Activated CD8-positive, alpha-beta T cell treated with anti-CD3 and anti-CD28 coated beads, Interleukin-2, amount 10 ng/mL, durations not matched to agents 7 days and 5 days (primary cell): ENCODE data around the gene APBA2. TPM values are rescaled to one million over a fixed set of nuclear protein-coding genes. Genes with fewer than 3 reads are reported as not detected.
"Not testable (repeated sequence)": the region's sequence is repeated elsewhere in the genome, so short reads cannot be mapped to it uniquely, and the experiment has no call there.

Source experiments
- ATAC-seq: fragments of 150-1000 bp; cut with Tn5 transposase; one replicate; pipeline ENCODE4 v1.10.0; 2021; ENCODE audit warnings: moderate library complexity
- CTCF ChIA-PET: fragments of 350-600 bp; sonication (Branson Sonifier 250); formaldehyde crosslinking; loops from one replicate; lab custom pipeline; 2021; ENCODE audit warnings: antibody characterized with exemption; lab: Charles Lee
- POLR2A ChIA-PET: fragments of 350-600 bp; sonication (Branson Sonifier 250); formaldehyde crosslinking; loops from one replicate; lab custom pipeline; 2021; ENCODE audit warnings: antibody characterized with exemption; lab: Charles Lee
- DNase-seq: peaks from one replicate; pipeline ENCODE4 v3.0.0-alpha.2; 2020
- H3K27ac Mint-ChIP-seq: one replicate; pipeline ENCODE4 v1.8.0; 2021; ENCODE audit warnings: mild to moderate bottlenecking, mixed read lengths
- H3K27me3 Mint-ChIP-seq: one replicate; pipeline ENCODE4 v1.8.0; 2021; ENCODE audit warnings: low read depth, mixed read lengths
- H3K36me3 Mint-ChIP-seq: one replicate; pipeline ENCODE4 v1.8.0; 2021; ENCODE audit warnings: low read depth, mixed read lengths
- H3K4me1 Mint-ChIP-seq: one replicate; pipeline ENCODE4 v1.8.0; 2021; ENCODE audit warnings: low read depth, mixed read lengths
- H3K4me3 Mint-ChIP-seq: one replicate; pipeline ENCODE4 v1.8.0; 2021; ENCODE audit warnings: mild to moderate bottlenecking, mixed read lengths
- H3K9me3 Mint-ChIP-seq: one replicate; pipeline ENCODE4 v1.8.0; 2022; ENCODE audit warnings: mixed read lengths; ENCODE audit not compliant: insufficient read depth
- total RNA-seq, 2 experiments: library from RNA; stranded (reverse); gene quantifications; one replicate each; pipeline ENCODE4 v1.2.3, GENCODE V29; 2021

Gene APBA2
- total RNA-seq, 2 experiments from 2014 or later, result 29.5 TPM

DNA sequence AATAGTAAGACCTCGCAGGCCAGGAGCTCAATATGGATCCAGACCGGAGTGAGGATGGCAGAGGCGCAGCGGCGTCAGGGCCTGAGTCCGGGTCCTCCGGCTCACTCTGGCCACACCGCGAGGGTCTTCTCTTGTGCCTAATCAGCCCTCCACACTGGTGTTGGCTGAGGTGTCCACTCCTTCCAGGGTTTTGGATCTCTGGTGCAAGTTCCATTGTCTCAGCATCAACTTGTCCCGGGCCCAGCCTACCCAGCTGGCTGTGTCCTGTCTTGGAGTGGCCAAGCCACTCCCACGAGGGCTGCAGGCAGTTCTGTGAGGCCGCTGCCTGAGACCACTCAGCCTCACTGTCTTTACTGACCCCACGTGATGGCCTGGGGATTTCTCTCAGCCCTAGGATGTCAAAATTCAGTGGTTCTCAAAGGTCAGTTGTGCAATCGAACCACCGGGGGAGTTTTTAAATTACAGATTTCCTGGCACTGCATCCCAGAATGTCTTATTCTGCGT, 24.7 kb upstream of the APBA2 start:
- Mint-ChIP-seq H3K4me3 (no peak overlapping the region), H3K27ac (no peak overlapping the region), H3K36me3 (no peaks in the 10 kb centered on the region), H3K9me3 (no peaks in the 10 kb centered on the region), H3K27me3 (no peaks in the 10 kb centered on the region), H3K4me1 (no peaks in the 10 kb centered on the region)
- ChIA-PET POLR2A (no interaction called here), CTCF (interaction anchor here (0.9 kb wide), 1 partner anchor 241 kb away, joined by 3 read pairs; no protein-coding TSS in a partner anchor)
- ATAC-seq (no peak), DNase-seq (no peak)

DNA sequence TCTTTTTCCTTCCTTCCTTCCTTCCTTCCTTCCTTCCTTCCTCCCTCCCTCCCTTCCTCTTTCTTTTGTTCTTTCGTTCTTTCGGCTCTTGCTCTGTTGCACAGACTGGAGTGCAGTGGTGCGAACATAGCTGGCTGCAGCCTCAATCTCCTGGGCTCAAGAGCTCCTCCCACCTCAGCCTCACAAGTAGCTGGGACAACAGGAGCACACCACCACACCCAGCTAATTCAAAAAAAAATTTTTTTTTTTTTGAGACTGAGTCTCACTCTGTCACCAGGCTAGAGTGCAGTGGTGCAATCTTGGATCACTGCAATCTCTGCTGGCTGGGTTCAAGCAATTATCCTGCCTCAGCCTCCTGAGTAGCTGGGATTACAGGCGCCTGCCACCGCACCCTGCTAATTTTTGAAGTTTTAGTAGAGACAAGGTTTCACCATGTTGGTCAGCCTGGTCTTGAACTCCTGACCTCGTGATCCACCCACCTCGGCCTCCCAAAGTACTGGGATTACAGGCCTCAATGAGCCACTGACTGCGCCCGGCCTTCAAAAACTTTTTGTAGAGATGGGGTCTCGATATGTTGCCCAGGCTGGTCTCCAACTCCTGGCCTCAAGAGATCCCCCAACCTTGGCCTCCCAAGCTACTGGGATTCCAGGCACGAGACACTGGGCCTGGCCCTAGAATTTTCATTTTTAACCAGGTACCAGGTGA, 24.0 kb upstream of the APBA2 start:
- ATAC-seq, H3K9me3 Mint-ChIP-seq, H3K27me3 Mint-ChIP-seq, POLR2A ChIA-PET, H3K4me1 Mint-ChIP-seq, DNase-seq, H3K27ac Mint-ChIP-seq, H3K36me3 Mint-ChIP-seq, H3K4me3 Mint-ChIP-seq: not testable (repeated sequence)
- CTCF ChIA-PET, result interaction anchor here (0.9 kb wide), 1 partner anchor 241 kb away, joined by 3 read pairs; no protein-coding TSS in a partner anchor

DNA sequence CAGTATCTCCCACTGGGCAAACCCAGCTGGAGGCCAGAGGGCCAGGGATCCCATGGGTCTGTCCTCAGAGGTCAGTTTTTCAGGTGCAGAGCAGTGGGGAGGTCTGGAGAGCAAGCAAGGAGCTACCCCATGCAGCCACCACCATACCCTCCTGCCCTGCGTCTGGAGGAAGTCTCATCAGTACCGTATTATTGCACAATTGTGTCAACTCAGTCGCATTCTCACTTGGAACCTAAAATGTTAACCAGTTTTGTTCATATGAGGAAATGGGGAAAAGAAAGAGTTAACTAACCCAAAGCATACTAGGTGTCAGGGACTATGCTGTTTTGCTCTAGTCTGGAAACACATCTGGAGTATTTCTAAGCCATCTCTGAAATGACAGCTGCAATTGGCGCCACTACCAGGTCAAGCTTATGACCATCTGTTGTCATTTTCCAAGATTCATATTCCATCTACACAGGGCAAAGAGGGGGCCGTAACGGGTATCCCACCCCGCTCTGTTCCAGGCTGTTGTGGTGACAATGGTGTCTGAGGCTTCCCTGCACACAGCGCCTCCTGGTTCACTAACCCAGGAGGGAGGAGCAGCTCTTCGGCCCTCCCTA, 16.9 kb upstream of the APBA2 start:
- Mint-ChIP-seq H3K27ac (no peak overlapping the region), H3K27me3 (no peaks in the 10 kb centered on the region), H3K9me3 (no peaks in the 10 kb centered on the region), H3K36me3 (no peaks in the 10 kb centered on the region), H3K4me1 (no peaks in the 10 kb centered on the region), H3K4me3 (no peak overlapping the region)
- ATAC-seq, result no peak
- DNase-seq, result no peak
- CTCF ChIA-PET, result interaction anchor here (0.7 kb wide), 1 partner anchor 66 kb away, joined by 3 read pairs; no protein-coding TSS in a partner anchor
- POLR2A ChIA-PET, result no interaction called here

DNA sequence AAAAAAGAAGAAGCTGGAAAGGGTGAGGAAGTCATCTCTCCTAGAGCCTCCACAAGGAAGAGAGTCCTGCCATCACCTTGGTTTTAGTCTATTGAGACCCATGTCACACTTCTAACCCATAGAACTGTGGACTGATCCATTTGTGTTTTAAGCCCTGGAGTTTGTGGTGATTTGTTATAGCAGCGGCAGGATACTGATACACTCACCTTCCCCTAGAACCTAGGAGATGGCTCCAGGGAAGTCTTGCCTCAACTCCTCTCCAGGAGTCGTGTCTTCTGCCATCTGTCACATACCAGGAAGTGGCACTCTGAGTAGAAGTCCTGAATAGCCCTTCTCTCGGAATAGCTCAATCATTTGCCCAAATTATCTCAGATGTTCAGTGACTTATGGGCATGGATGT, 14.6 kb upstream of the APBA2 start:
- ChIA-PET POLR2A (no interaction called here), CTCF (interaction anchor here (0.6 to 1.9 kb wide), 3 partner anchors 105 to 232 kb away, joined by 3 to 8 read pairs (median 3); no protein-coding TSS in a partner anchor)
- ATAC-seq, result no peak
- DNase-seq, result no peak
- no peak overlapping the region for H3K4me3 Mint-ChIP-seq
- no peaks in the 10 kb centered on the region for H3K36me3 Mint-ChIP-seq
- H3K27me3 Mint-ChIP-seq, result no peaks in the 10 kb centered on the region
- H3K4me1 Mint-ChIP-seq, result peaks cover 4% of the 10 kb centered on the region
- H3K9me3 Mint-ChIP-seq, result no peaks in the 10 kb centered on the region
- H3K27ac Mint-ChIP-seq, result no peak overlapping the region

DNA sequence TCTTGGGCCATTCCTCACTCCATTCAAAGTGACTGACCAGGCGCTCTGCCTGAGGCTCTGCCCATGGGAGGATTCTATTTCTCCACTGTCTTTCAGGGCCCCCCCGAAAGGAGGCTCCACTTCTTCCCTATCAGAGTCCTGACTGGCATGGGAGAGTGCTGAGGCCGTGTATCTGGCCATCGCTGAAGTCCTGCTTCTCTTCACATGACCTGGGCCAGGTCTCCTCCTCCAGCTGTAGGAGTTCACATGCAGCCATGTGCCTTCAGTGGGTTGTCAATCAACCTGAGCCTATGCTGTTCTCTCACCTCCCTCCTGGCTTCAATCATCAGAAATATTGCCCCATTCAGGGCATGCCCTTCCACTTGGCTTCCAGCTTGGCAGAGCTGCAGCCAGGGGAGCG, 12.8 kb upstream of the APBA2 start:
- ATAC-seq (no peak), DNase-seq (no peak)
- H3K4me3 Mint-ChIP-seq, result no peak overlapping the region
- ChIA-PET POLR2A (no interaction called here), CTCF (interaction anchor here (1.2 to 1.7 kb wide), 5 partner anchors 15 to 217 kb away, joined by 3 to 9 read pairs (median 3); no protein-coding TSS in a partner anchor)
- H3K27ac Mint-ChIP-seq, result no peak overlapping the region
- H3K9me3 Mint-ChIP-seq, result no peaks in the 10 kb centered on the region
- no peaks in the 10 kb centered on the region for H3K36me3 Mint-ChIP-seq
- H3K4me1 Mint-ChIP-seq, result peaks cover 12% of the 10 kb centered on the region
- no peaks in the 10 kb centered on the region for H3K27me3 Mint-ChIP-seq

DNA sequence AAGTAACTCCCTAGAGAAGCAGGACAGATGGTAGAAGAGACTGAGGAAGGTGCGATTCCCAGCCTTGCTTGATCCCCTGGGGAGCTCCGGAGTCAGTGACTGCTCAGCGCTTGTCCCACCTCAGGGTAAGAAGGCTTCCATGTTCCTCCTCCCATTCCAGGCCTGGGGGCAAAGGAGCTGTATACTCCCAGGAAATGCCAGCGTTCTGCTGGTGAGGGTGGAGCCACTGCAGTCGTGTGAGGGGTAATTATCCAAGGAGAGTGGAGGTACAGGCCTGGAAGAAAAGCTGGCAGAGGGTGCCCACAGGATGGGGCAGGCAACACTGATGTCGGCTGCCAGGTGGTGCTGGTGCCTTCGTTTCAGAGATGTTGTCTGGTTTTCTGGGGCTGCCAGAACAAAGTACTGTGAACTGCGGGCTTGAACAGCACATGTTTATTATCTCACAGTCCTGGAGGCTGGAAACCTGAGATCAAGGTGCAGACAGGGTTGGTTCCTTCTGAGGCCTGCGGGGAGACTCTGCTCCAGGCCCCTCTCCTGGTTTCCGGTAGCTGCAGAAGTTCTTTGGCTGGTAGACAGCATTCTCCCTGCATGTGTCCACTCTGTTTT, 12.1 kb upstream of the APBA2 start:
- H3K4me1 Mint-ChIP-seq, result peaks cover 12% of the 10 kb centered on the region
- H3K36me3 Mint-ChIP-seq, result no peaks in the 10 kb centered on the region
- ChIA-PET CTCF (interaction anchor here (1.2 to 1.7 kb wide), 4 partner anchors 14 to 216 kb away, joined by 3 to 9 read pairs (median 4); no protein-coding TSS in a partner anchor), POLR2A (no interaction called here)
- no peaks in the 10 kb centered on the region for H3K27me3 Mint-ChIP-seq
- no peak overlapping the region for H3K27ac Mint-ChIP-seq
- no peak for ATAC-seq
- H3K4me3 Mint-ChIP-seq, result no peak overlapping the region
- DNase-seq, result no peak
- no peaks in the 10 kb centered on the region for H3K9me3 Mint-ChIP-seq

DNA sequence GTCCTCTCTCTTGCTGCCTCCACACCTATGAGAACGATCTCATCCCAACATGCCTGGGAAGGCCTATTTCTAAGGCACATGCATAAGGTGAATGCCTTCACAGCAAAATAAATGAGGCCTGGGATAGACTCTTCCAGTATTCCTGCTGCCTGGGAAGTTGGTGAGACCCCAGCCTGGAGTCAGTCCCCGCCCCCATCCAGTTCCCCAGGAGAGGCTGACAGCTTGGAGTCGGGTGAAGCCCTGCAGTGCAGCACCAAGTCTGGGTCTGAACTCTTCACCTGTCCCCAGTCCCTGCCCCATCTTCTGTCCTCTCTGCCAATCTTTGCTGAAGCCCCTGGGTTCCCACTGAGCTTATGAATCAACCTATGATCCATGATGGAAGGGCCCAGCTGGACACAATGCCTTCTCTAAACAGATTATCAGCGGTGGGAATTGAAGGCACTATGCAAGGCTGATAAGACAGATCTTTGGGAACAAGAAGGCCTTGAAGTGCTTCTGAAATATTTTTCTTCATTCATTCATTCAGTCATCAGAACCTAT, 10.2 kb upstream of the APBA2 start:
- Mint-ChIP-seq H3K4me3 (no peak overlapping the region), H3K27ac (no peak overlapping the region), H3K36me3 (no peaks in the 10 kb centered on the region), H3K4me1 (peaks cover 12% of the 10 kb centered on the region), H3K27me3 (no peaks in the 10 kb centered on the region), H3K9me3 (no peaks in the 10 kb centered on the region)
- ChIA-PET CTCF (interaction anchor here (0.7 to 1.2 kb wide), 3 partner anchors 10 to 227 kb away, joined by 3 to 4 read pairs (median 3); partner anchors contain the start of gene APBA2), POLR2A (no interaction called here)
- DNase-seq (no peak), ATAC-seq (no peak)

DNA sequence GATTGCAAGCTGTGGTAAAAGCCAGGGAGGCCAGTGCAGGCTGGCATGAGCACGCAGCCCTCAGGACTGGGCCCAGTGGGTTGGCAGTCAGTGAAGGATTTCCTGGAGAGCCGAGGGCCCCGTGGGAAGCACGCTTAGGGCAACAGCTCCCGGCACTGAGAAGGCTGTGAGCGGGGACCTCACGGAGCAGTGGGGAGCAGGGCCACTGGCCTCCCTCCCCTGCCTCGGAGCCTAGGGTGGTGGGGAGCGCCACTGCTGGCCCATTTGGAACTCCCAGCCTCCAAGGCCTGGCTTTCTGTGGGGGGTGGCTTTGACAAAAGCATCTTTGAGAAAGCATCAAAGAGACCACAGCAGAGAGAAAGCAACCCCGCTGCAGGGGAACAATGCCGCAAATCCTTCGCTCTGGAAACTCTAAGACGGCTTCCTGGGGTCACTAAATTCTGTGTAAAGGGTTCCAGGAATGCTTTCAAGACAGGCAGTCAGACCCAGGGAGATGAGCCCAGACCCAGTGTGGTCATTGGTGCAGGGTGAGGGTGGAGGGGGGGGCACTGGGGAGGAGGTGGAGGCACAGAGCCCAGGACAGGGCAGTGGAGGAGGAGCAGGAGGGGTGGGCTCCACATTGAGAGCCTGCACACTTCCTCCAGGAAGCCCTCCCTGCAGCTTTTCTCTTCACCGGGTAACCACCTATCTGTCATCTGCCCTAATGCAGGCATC, 9.5 kb upstream of the APBA2 start:
- ChIA-PET CTCF (interaction anchor here (1.1 to 1.2 kb wide), 2 partner anchors 99 to 226 kb away, joined by 3 to 4 read pairs; no protein-coding TSS in a partner anchor), POLR2A (no interaction called here)
- no peak for ATAC-seq
- Mint-ChIP-seq H3K4me1 (peaks cover 12% of the 10 kb centered on the region), H3K9me3 (no peaks in the 10 kb centered on the region), H3K27me3 (no peaks in the 10 kb centered on the region), H3K36me3 (no peaks in the 10 kb centered on the region), H3K27ac (no peak overlapping the region), H3K4me3 (no peak overlapping the region)
- DNase-seq, result no peak

DNA sequence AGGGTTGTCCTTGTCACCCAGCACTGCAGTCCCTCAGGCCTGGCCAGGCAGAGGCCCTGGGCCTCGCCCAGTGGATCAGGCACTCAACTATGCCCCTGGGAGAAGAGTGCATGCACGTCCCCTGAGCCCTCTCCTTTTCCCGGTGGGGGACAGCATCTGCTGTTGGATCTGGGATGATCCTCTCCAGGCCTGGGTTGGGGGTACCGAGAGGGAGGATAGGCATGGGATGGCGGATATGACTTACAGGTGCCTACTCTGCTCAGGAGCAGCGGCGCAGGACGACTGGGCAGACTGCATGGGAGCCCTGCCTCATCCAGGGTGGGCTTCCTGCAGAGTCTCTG, 9.0 kb upstream of the APBA2 start:
- CTCF ChIA-PET, result no interaction called here
- ATAC-seq (no peak), DNase-seq (no peak)
- POLR2A ChIA-PET, result no interaction called here
- no peaks in the 10 kb centered on the region for H3K9me3 Mint-ChIP-seq
- no peaks in the 10 kb centered on the region for H3K36me3 Mint-ChIP-seq
- no peak overlapping the region for H3K27ac Mint-ChIP-seq
- peaks cover 12% of the 10 kb centered on the region for H3K4me1 Mint-ChIP-seq
- H3K4me3 Mint-ChIP-seq, result no peak overlapping the region
- H3K27me3 Mint-ChIP-seq, result no peaks in the 10 kb centered on the region

DNA sequence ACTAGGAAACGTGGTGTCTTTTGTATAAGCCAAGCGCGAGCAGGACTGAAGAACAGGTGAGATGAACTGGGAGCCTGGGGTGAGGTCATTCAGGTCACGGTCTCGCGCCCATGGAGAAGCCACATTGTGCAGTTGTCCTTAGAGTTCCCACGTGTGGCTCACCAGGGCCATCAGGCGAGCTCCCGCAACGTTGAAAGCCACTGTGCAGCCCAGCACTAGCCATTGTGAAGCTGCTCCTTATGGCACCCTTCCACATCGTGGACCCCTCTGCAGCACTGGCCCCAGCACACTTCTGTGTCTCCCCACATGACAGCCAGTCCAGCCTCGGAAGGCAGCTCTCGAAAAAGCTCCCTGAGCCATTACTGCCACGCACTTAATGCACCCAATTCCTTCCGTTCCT, 7.6 kb upstream of the APBA2 start:
- CTCF ChIA-PET, result interaction anchor here (1.6 kb wide), 1 partner anchor 10 kb away, joined by 3 read pairs; no protein-coding TSS in a partner anchor
- no peak overlapping the region for H3K4me3 Mint-ChIP-seq
- H3K36me3 Mint-ChIP-seq, result no peaks in the 10 kb centered on the region
- peaks cover 12% of the 10 kb centered on the region for H3K4me1 Mint-ChIP-seq
- no peak overlapping the region for H3K27ac Mint-ChIP-seq
- H3K27me3 Mint-ChIP-seq, result no peaks in the 10 kb centered on the region
- POLR2A ChIA-PET, result no interaction called here
- DNase-seq (no peak), ATAC-seq (no peak)
- H3K9me3 Mint-ChIP-seq, result no peaks in the 10 kb centered on the region

DNA sequence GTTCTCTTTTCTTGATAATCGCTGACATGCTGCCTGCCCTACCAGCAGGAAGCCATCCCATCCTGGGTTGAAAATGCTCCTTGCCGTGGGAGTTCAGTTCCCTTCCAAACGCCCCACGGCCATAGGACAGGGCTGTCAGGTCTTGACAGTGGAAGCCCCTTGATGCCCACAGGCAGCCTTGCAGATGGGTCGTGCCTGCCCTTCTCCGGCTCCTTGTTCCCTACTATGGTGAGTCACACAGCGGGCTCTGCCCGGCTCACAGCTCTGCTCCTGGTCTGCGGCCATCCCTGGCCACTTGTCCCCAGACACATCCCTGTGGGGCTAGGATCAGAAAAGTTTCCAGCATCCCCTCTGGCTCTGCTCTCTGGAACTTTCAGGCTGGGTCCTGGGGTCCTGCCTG, 6.2 kb upstream of the APBA2 start:
- ChIA-PET CTCF (no interaction called here), POLR2A (no interaction called here)
- Mint-ChIP-seq H3K9me3 (no peaks in the 10 kb centered on the region), H3K27me3 (no peaks in the 10 kb centered on the region), H3K4me3 (no peak overlapping the region), H3K4me1 (peaks cover 12% of the 10 kb centered on the region), H3K27ac (no peak overlapping the region), H3K36me3 (no peaks in the 10 kb centered on the region)
- ATAC-seq (no peak), DNase-seq (no peak)
